Neural cell (in vitro differentiated cells): ENCODE measurements around the gene HSPBAP1.

ENCODE experiments used
- CTCF ChIP-seq: fragments of 450-650 bp; IDR thresholded peaks from 2 replicates; pipeline ENCODE4 v1.5.1; 2014; ENCODE audit warnings: antibody characterized with exemption, mild to moderate bottlenecking, moderate library complexity; ENCODE audit not compliant: poor library complexity, severe bottlenecking
- EP300 ChIP-seq: fragments of 450-650 bp; conservative IDR thresholded peaks from 2 replicates; pipeline ENCODE4 v1.6.1; 2014; ENCODE audit warnings: antibody characterized with exemption, mild to moderate bottlenecking, moderate library complexity; ENCODE audit not compliant: poor library complexity, severe bottlenecking
- EZH2 ChIP-seq: fragments of 200-600, 300-800 bp; shearing (Covaris generic), sonication (generic); IDR thresholded peaks from 2 replicates; pipeline ENCODE4 v1.6.1; 2014; ENCODE audit warnings: antibody characterized with exemption, low read length, borderline replicate concordance, mild to moderate bottlenecking; ENCODE audit not compliant: insufficient read depth, poor library complexity, severe bottlenecking
- MXI1 ChIP-seq: fragments of 450-650 bp; conservative IDR thresholded peaks from 2 replicates; pipeline ENCODE4 v1.6.1; 2014; ENCODE audit warnings: antibody characterized with exemption, mild to moderate bottlenecking; ENCODE audit not compliant: poor library complexity, severe bottlenecking
- RAD21 ChIP-seq: fragments of 450-650 bp; conservative IDR thresholded peaks from 2 replicates; pipeline ENCODE4 v1.6.1; 2014; ENCODE audit warnings: antibody characterized with exemption, mild to moderate bottlenecking, moderate library complexity
- TAF1 ChIP-seq: IDR thresholded peaks from 2 replicates; pipeline ENCODE4 v1.6.1; 2012; ENCODE audit warnings: low read depth

DNA sequence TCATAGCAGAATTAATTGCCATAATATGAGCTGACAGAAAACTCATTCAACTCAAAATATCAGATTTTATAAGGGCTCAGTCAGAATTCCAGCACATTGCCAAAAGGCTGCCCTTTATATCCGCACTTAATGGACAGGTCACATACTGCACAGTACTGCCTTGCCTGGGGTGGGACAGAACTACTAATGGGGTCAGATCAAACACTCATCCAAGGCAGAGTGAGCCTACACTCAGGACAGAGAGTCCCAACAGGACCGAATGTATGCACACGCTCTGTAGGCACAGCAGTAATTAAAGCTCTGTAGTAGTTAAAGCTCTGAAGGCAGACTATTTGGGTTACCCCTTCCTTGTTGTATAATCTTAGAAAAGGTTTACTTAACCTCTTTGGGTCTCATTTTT, 27.2 kb downstream of the HSPBAP1 start:
- no peak for TF ChIP-seq CTCF
- TF ChIP-seq MXI1, result no peak
- no peak for TF ChIP-seq TAF1
- TF ChIP-seq EZH2, result no peak
- no peak for TF ChIP-seq RAD21
- no peak for TF ChIP-seq EP300
